DOHH2 (cell line): Measurements from ENCODE around the gene PAOX.

Experiments used
- H3F3A ChIP-seq: fragments of 200-600 bp; sonication (generic), shearing (Covaris generic); 2 replicates; pipeline ENCODE4 v1.6.0; 2016; ENCODE audit warnings: antibody characterized with exemption, mild to moderate bottlenecking; ENCODE audit not compliant: control insufficient read depth, insufficient read depth
- H3K27ac ChIP-seq: fragments of 200-600 bp; sonication (generic); 2 replicates; pipeline ENCODE4 v1.5.1; 2014; ENCODE audit warnings: low read depth, mild to moderate bottlenecking, low read length, moderate library complexity
- H3K27me3 ChIP-seq: fragments of 200-600 bp; sonication (generic); 2 replicates; pipeline ENCODE4 v1.6.1; 2014; ENCODE audit warnings: mild to moderate bottlenecking, low read length, mixed read lengths; ENCODE audit not compliant: control insufficient read depth
- H3K36me3 ChIP-seq: fragments of 200-600 bp; sonication (generic); 2 replicates; pipeline ENCODE4 v1.6.1; 2014; ENCODE audit warnings: mild to moderate bottlenecking, low read length, moderate library complexity, mixed read lengths; ENCODE audit not compliant: control insufficient read depth
- H3K4me1 ChIP-seq: fragments of 200-600 bp; sonication (generic); 2 replicates; pipeline ENCODE4 v1.6.1; 2014; ENCODE audit warnings: mild to moderate bottlenecking, low read length, mixed read lengths; ENCODE audit not compliant: control insufficient read depth
- H3K4me2 ChIP-seq: fragments of 200-600 bp; sonication (generic); 2 replicates; pipeline ENCODE4 v1.6.0; 2014; ENCODE audit warnings: mild to moderate bottlenecking, low read length, moderate library complexity
- H3K4me3 ChIP-seq: fragments of 200-600 bp; sonication (generic); 2 replicates; pipeline ENCODE4 v1.5.1; 2014; ENCODE audit warnings: mild to moderate bottlenecking, low read length, mixed read lengths
- H3K79me2 ChIP-seq: fragments of 200-600 bp; sonication (generic); 2 replicates; pipeline ENCODE4 v1.6.1; 2014; ENCODE audit warnings: mild to moderate bottlenecking, low read length, mixed read lengths; ENCODE audit not compliant: control insufficient read depth
- H3K9me2 ChIP-seq: fragments of 200-600 bp; sonication (generic); replicated peaks from 2 replicates; pipeline ENCODE4 v1.6.1; 2014; ENCODE audit warnings: mild to moderate bottlenecking, low read length, mixed read lengths; ENCODE audit not compliant: control insufficient read depth
- H3K9me3 ChIP-seq: fragments of 200-600 bp; sonication (generic); 2 replicates; pipeline ENCODE4 v1.6.1; 2014; ENCODE audit warnings: antibody characterized with exemption, low read length, mixed read lengths; ENCODE audit not compliant: control insufficient read depth, insufficient read depth
- H4K20me1 ChIP-seq: fragments of 200-600 bp; sonication (generic); 2 replicates; pipeline ENCODE4 v1.6.0; 2014; ENCODE audit warnings: low read depth, mild to moderate bottlenecking, antibody characterized with exemption, low read length, moderate library complexity; ENCODE audit not compliant: control insufficient read depth, insufficient read depth
- CTCF ChIP-seq: fragments of 200-600 bp; sonication (generic); IDR thresholded peaks from one replicate; pipeline ENCODE4 v1.5.1; 2014; ENCODE audit warnings: antibody characterized with exemption, mild to moderate bottlenecking, low read depth, low read length; ENCODE audit not compliant: poor library complexity, severe bottlenecking
- EZH2phosphoT487 ChIP-seq: fragments of 200-600 bp; sonication (generic); IDR thresholded peaks from 2 replicates; pipeline ENCODE4 v1.6.1; 2017; ENCODE audit warnings: borderline replicate concordance, mild to moderate bottlenecking, antibody characterized with exemption, low read length, moderate library complexity, mixed read lengths

The PAOX gene

GRCh38 chr10:133353202-133353959, 25.7 kb upstream of the PAOX start:
- TF ChIP-seq CTCF (no peak), EZH2phosphoT487 (no peak)
- Histone ChIP-seq H3K27me3 (no peaks in the 10 kb centered on the region), H3K4me1 (peaks cover 8% of the 10 kb centered on the region; the same call in 1 of the 2 replicates), H4K20me1 (no peaks in the 10 kb centered on the region), H3K27ac (no peak overlapping the region), H3K36me3 (no peaks in the 10 kb centered on the region), H3F3A (no peaks in the 10 kb centered on the region), H3K4me2 (no peak overlapping the region), H3K4me3 (no peak overlapping the region), H3K79me2 (no peaks in the 10 kb centered on the region), H3K9me2 (no peaks in the 10 kb centered on the region), H3K9me3 (no peaks in the 10 kb centered on the region)

DNA sequence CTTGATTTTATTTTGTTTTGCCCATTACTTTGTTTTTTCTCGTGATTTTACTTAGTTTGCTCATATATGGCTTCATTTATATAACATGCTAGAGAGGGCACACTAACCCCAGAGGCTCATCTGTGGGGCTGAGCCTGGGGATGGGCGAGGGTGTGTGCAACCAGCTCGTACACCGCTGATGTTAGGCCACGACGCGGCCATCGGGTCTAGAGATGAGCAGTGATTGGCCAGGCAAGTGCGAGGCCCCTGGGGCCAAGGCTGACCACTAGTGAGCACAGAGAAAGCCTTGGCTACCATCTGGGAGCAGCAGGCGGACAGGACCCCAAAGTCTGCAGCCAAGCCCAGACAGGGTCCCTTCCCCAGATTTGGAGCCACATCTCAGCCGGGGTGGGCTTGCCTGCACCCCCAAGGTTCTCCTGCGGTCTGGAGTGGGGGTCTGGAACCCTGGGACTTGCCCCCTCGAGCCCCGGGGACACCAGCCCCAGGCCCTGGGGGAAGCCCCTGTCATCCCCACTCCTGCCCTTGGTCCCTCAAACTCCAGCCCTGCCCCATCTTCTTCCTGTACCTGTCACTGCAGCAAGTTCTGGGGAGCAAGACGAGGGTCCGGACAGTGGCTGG, 25.0 kb upstream of the PAOX start:
- Histone ChIP-seq H3K4me1 (peaks cover 8% of the 10 kb centered on the region; the same call in 1 of the 2 replicates), H3K4me2 (no peak overlapping the region), H3K36me3 (no peaks in the 10 kb centered on the region), H3K27ac (no peak overlapping the region), H3K9me2 (no peaks in the 10 kb centered on the region), H3F3A (no peaks in the 10 kb centered on the region), H3K4me3 (no peak overlapping the region), H3K9me3 (no peaks in the 10 kb centered on the region), H4K20me1 (no peaks in the 10 kb centered on the region), H3K27me3 (no peaks in the 10 kb centered on the region), H3K79me2 (no peaks in the 10 kb centered on the region)
- TF ChIP-seq CTCF (no peak), EZH2phosphoT487 (no peak)

GRCh38 chr10:133354672-133355240, 24.3 kb upstream of the PAOX start:
- Histone ChIP-seq H3K4me1 (peaks cover 8% of the 10 kb centered on the region; the same call in 1 of the 2 replicates), H3K9me2 (no peaks in the 10 kb centered on the region), H3K27ac (no peak overlapping the region), H4K20me1 (no peaks in the 10 kb centered on the region), H3K27me3 (no peaks in the 10 kb centered on the region), H3K9me3 (no peaks in the 10 kb centered on the region), H3K36me3 (no peaks in the 10 kb centered on the region), H3K4me2 (no peak overlapping the region), H3K4me3 (no peak overlapping the region), H3F3A (no peaks in the 10 kb centered on the region), H3K79me2 (no peaks in the 10 kb centered on the region)
- TF ChIP-seq CTCF: no peak
- no peak for TF ChIP-seq EZH2phosphoT487
